Urothelium cell line (cell line): ENCODE data around the gene ATP2C2.

ENCODE experiments used
- DNase-seq: peaks from one replicate; pipeline ENCODE4 v3.0.0; 2011; ENCODE audit warnings: low spot score, mixed read lengths
- FAIRE-seq: peaks from 2 replicates; lab custom pipeline; 2011; peaks lifted over from hg19 to GRCh38; lab: Jason Lieb, UNC

Gene ATP2C2

DNA sequence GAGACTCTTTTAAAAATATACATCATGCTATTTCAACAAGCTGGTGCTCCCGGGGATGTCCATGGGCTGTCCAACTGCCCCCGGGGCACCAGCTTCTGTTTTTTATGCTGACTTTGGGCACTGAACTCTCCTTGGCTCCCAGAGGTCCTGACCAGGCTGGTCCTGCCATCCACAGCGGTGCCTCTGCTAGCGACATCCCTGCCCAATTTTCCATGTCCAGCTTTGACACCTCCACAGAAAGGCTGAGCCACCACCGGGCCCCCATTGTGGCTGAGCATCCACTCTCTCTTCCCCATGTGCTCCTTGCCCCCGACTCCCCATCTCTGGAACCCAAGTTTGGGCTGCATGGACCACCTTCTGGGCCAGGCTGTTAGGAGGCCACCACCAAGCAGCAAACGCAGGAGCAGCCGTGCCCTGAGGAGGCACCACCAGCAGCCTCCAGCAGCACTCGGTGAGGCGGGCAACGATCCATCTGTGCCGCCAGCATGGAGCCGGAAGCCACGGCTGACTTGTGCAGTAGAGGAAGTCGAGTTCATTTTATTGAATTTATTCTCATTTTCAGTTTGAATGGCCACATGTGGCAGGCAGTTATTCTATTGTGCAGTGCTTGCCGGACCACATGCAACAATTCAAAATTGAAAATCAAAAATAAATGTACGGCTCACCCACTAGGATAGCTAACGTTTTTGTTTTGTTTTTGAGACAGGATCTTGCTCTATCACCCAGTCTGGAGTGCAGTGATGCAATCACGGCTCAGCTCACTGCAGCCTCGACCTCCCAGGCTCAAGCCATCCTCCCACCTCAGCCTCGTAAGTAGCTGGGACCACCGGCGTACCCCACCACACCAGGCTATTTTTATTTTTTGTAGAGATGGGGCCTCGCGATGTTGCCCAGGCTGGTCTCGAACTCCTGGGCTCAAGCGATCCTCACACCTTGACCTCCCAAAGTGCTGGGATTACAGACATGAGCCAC lies 139.0 kb downstream of the ATP2C2 start:
- FAIRE-seq (no peak), DNase-seq (no peak)

DNA sequence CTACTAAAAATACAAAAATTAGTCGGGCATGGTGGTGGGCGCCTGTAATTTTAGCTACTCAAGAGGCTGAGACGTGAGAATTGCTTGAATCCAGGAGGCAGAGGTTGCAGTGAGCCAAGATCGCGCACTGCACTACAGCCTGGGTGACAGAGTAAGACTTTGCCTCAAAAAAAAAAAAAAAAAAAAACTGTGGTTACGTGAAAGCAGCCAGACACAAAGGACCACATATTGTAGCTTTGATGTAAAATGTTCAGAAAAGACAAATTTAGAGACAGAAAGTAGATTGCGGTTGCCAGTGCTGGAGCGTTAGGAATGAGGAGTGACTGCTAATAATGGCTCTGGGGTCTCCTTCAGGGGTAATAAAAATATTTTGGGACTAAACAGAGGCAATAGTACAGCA lies 140.2 kb downstream of the ATP2C2 start:
- DNase-seq: no peak
- no peak for FAIRE-seq

DNA sequence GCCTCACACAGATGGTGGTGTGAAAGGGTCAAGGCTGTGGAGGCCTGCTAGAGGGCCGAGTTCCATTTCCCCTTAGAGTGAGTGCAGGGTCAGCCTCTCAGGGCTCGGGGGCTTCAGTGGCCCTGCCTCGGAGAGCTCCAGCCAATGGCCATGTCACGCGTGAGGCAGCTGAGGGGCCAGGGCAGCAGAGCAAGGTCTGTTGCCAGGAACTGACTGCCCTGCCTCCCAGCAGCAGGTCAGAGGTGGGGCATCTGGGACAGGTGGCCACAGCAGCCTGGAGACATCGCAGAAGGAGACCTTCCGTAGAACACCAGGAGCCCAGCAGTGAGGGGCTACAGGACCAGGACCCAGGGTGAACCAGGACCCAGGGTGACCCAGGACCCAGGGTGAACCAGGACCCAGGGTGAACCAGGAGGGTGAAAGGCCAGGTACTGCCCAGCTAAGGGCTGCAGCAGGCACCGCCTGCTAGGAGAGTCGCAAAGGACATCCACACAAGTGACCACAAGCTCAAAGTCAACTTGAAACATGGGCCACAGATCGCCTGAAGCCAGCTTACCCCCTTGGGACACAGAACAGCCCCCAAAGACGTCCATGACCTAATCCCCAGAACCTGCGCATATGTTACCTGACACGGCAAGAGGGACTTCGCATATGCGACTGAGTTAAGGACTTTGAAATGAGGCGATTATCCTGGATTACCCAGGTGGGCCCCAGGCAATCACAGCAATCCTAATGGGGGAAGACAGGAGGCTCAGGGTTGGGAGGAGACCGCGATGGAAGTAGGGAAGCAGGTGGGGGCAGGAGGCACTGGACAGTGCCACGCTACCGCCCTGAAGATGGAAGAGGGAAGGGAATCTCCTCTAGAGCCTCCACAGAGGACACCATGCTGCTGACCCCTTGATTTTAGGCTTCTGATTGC lies 141.0 kb downstream of the ATP2C2 start:
- DNase-seq (no peak), FAIRE-seq (no peak)

DNA sequence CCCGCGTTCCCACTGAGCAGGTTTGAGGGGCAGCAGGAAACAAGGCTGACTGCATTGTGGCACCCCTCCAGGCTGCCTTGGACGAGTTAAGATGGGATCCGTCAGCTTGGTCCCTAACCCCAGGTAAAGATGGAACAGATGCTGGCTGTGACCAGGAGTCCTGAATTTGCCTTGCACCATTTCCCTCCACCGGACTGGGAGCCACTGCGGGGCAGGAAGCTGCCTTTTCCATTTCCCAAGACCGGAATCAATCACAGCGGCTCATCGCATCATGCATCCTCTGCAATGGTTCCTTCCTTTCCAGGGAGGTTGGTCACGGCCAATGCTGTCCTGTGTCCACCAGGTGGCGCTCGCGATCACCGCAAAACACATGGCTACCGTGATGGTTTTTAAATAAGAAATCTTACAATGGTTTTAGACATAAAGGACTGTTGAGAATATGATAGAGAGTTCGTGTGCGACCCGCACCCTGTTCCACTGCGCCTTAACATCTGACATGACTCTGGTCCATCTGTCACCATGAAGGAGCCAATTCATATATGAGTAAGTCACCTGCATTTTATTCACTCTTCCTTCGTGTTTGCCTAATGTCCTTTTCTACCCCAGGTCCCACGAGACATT lies 143.0 kb downstream of the ATP2C2 start:
- FAIRE-seq (no peak), DNase-seq (peak; percentile 81)

DNA sequence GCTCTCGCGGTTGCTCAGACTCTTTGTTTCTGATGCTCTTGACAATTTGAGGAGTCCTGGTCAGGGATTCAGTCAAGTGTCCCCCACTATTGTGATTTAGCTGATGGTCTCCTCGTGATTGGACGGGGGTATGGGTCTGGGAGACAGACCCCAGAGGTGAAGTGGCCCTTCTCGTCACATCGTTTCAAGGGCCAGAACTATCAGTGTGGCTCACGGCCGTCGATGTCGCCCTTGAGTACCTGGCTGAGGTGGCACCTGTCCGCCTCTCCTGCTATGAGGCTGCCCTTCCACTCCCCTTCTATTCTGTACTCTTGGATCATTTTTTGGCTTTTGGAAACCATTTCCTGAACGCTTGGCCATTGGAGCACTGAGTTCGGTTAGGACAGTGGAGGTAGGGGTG lies 143.5 kb downstream of the ATP2C2 start:
- DNase-seq (no peak), FAIRE-seq (no peak)

DNA sequence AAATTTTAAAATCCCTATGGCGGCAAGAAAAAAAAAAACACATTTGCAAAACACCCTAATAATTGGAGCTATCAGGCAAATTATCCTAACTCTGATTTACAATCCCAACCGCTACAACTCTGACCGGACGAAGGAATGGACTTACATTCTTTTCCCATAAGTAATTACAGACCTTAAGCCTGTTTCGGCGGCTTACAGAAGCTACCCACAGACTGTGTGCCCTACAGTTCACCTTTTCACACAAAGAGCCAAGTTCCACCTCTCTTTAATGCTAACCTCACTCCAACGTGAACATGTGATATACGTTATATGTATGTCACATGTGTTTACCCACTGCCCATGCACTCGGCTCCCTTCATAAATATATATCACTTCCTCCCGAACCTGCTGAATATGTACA lies 144.8 kb downstream of the ATP2C2 start:
- no peak for DNase-seq
- no peak for FAIRE-seq

DNA sequence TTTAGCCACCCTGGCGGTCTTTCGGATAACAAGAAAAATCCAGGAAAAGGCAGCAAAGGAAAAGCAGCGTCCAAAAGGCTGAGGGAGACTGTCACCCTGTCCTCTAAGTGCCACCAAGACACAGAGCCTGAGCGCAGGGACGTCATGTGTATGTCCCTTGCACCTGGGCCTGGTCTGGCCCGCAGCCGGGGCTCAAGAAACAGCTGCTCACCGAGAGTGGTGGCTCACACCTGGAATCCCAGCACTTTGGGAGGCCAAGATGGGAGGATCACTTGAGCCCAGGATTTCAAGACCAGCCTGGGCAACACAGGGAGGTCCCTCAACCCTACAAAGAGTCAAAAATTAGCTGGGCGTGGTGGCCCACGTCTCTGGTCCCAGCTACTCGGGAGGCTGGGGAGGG lies 145.3 kb downstream of the ATP2C2 start:
- DNase-seq: no peak
- FAIRE-seq: no peak
